CMK (cell line): Measurements from ENCODE around the gene GPC2.

Experiments
- DNase-seq: peaks from one replicate; pipeline ENCODE4 v3.0.0-alpha.2; 2010; ENCODE audit warnings: low read depth

Gene GPC2

GRCh38 chr7:100119970-100120732 is 57.0 kb downstream of the GPC2 start:
- DNase-seq, result no peak
